ENCODE results near the gene FCHO1. TPM values are rescaled to one million over a fixed set of nuclear protein-coding genes. Genes with fewer than 3 reads are reported as not detected.

Gene FCHO1
- total and polyA plus RNA-seq, 4 donors: 0.69 to 2.8 (median 1.7) TPM

DNA sequence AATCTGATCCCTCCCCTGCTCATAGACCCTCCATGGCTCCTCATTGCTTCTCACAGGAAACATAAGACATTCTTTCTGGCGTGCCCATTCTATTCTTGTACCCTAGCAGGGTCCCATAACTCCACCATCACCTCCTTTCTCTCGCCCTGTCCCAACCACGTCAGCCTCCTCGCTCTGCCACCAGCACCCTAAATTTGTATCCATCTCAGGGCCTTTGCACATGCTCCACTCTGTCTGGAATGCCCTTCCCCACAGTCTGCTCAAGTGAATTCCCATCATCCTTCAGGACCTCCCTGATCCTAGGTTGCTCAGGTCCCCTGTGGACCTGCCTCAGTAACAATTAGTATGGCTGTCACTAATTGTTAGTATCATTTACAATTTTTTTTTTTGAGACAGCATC is 54.1 kb downstream of the FCHO1 start:
- H3K4me1 ChIP-seq (ENCODE audit: control insufficient read depth in 4 of 4, insufficient read depth in 4 of 4, low read length in 3 of 4): no peaks in the 10 kb centered on the region
- H3K36me3 ChIP-seq (ENCODE audit: control insufficient read depth in 4 of 4, insufficient read depth in 3 of 4, low read depth in 1 of 4, low read length in 3 of 4): no peaks in the 10 kb centered on the region
- H3K9ac ChIP-seq (ENCODE audit: low read depth in 1 of 2, low read length in 2 of 2): no peak overlapping the region
- H3K27ac ChIP-seq (ENCODE audit: low read depth in 1 of 2, low read length in 2 of 2): no peak overlapping the region
- no peaks in the 10 kb centered on the region for H3K9me3 ChIP-seq (ENCODE audit: control insufficient read depth in 4 of 4, low read length in 3 of 4)
- TF ChIP-seq HNF4G (IDR thresholded peaks at IDR 0.05) (no peak), RXRA (IDR thresholded peaks at IDR 0.05) (no peak)
- no peak for DNase-seq (ENCODE audit: low spot score)
- H3K27me3 ChIP-seq (ENCODE audit: control insufficient read depth in 4 of 4, insufficient read depth in 4 of 4, low read length in 3 of 4): peaks cover 0 to 3% (median 0%) of the 10 kb centered on the region in 4 donors
- 85% methylated on average over 4 of the region's 4 CpGs for WGBS
- no peak overlapping the region for H3K4me3 ChIP-seq (ENCODE audit: low read depth in 1 of 3, low read length in 3 of 3)

DNA sequence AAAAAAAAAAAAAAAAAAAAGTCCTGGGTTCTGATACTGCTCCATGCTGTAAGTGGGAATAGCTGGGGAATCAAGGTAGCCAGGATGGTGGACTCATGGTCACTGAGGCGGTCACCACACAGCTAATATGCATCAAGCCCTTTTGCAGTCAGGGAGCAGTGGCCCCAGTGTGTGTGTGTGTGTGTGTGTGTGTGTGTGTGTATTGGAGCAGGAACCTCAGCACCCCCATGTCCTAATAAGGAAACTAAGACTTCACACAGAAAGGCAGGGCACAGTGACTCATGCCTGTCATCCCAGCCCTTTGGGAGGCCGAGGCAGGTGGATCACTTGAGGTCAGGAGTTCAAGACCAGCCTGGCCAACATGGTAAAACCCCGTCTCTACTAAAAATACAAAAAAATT is 55.7 kb downstream of the FCHO1 start:
- H3K9ac ChIP-seq (ENCODE audit: low read depth in 1 of 2, low read length in 2 of 2): no peak overlapping the region
- H3K9me3 ChIP-seq (ENCODE audit: control insufficient read depth in 4 of 4, low read length in 3 of 4): no peaks in the 10 kb centered on the region
- TF ChIP-seq RAD21 (IDR thresholded peaks at IDR 0.05) (no peak), TAF1 (conservative IDR thresholded peaks at IDR 0.05) (no peak), JUND (IDR thresholded peaks at IDR 0.05) (no peak), GABPA (IDR thresholded peaks at IDR 0.05 in 1 of 2, conservative IDR thresholded peaks at IDR 0.05 in 1 of 2) (no peak), FOXA2 (IDR thresholded peaks at IDR 0.05) (no peak), YY1 (IDR thresholded peaks at IDR 0.05) (no peak), NR2F2 (IDR thresholded peaks at IDR 0.05) (no peak), HNF4G (IDR thresholded peaks at IDR 0.05) (no peak), FOXA1 (IDR thresholded peaks at IDR 0.05) (no peak), SP1 (IDR thresholded peaks at IDR 0.05) (no peak), HNF4A (conservative IDR thresholded peaks at IDR 0.05) (no peak), RXRA (IDR thresholded peaks at IDR 0.05) (no peak), EGR1 (IDR thresholded peaks at IDR 0.05; ENCODE audit: low read depth in 2 of 2) (no peak)
- TF ChIP-seq, protein P1, sequence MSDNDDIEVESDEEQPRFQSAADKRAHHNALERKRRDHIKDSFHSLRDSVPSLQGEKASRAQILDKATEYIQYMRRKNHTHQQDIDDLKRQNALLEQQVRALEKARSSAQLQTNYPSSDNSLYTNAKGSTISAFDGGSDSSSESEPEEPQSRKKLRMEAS (IDR thresholded peaks at IDR 0.05): no peak
- TF ChIP-seq, protein P2, sequence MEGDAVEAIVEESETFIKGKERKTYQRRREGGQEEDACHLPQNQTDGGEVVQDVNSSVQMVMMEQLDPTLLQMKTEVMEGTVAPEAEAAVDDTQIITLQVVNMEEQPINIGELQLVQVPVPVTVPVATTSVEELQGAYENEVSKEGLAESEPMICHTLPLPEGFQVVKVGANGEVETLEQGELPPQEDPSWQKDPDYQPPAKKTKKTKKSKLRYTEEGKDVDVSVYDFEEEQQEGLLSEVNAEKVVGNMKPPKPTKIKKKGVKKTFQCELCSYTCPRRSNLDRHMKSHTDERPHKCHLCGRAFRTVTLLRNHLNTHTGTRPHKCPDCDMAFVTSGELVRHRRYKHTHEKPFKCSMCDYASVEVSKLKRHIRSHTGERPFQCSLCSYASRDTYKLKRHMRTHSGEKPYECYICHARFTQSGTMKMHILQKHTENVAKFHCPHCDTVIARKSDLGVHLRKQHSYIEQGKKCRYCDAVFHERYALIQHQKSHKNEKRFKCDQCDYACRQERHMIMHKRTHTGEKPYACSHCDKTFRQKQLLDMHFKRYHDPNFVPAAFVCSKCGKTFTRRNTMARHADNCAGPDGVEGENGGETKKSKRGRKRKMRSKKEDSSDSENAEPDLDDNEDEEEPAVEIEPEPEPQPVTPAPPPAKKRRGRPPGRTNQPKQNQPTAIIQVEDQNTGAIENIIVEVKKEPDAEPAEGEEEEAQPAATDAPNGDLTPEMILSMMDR (IDR thresholded peaks at IDR 0.05; ENCODE audit: low read depth, low read length, missing input control): no peak
- TF ChIP-seq, protein P3, sequence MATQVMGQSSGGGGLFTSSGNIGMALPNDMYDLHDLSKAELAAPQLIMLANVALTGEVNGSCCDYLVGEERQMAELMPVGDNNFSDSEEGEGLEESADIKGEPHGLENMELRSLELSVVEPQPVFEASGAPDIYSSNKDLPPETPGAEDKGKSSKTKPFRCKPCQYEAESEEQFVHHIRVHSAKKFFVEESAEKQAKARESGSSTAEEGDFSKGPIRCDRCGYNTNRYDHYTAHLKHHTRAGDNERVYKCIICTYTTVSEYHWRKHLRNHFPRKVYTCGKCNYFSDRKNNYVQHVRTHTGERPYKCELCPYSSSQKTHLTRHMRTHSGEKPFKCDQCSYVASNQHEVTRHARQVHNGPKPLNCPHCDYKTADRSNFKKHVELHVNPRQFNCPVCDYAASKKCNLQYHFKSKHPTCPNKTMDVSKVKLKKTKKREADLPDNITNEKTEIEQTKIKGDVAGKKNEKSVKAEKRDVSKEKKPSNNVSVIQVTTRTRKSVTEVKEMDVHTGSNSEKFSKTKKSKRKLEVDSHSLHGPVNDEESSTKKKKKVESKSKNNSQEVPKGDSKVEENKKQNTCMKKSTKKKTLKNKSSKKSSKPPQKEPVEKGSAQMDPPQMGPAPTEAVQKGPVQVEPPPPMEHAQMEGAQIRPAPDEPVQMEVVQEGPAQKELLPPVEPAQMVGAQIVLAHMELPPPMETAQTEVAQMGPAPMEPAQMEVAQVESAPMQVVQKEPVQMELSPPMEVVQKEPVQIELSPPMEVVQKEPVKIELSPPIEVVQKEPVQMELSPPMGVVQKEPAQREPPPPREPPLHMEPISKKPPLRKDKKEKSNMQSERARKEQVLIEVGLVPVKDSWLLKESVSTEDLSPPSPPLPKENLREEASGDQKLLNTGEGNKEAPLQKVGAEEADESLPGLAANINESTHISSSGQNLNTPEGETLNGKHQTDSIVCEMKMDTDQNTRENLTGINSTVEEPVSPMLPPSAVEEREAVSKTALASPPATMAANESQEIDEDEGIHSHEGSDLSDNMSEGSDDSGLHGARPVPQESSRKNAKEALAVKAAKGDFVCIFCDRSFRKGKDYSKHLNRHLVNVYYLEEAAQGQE (IDR thresholded peaks at IDR 0.05): no peak
- TF ChIP-seq, protein P4, sequence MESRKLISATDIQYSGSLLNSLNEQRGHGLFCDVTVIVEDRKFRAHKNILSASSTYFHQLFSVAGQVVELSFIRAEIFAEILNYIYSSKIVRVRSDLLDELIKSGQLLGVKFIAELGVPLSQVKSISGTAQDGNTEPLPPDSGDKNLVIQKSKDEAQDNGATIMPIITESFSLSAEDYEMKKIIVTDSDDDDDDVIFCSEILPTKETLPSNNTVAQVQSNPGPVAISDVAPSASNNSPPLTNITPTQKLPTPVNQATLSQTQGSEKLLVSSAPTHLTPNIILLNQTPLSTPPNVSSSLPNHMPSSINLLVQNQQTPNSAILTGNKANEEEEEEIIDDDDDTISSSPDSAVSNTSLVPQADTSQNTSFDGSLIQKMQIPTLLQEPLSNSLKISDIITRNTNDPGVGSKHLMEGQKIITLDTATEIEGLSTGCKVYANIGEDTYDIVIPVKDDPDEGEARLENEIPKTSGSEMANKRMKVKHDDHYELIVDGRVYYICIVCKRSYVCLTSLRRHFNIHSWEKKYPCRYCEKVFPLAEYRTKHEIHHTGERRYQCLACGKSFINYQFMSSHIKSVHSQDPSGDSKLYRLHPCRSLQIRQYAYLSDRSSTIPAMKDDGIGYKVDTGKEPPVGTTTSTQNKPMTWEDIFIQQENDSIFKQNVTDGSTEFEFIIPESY (IDR thresholded peaks at IDR 0.05): no peak
- TF ChIP-seq, protein P5, sequence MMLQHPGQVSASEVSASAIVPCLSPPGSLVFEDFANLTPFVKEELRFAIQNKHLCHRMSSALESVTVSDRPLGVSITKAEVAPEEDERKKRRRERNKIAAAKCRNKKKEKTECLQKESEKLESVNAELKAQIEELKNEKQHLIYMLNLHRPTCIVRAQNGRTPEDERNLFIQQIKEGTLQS (IDR thresholded peaks at IDR 0.05): no peak
- DNase-seq (ENCODE audit: low spot score): no peak
- H3K27ac ChIP-seq (ENCODE audit: low read depth in 1 of 2, low read length in 2 of 2): no peak overlapping the region
- no peaks in the 10 kb centered on the region for H3K36me3 ChIP-seq (ENCODE audit: control insufficient read depth in 4 of 4, insufficient read depth in 3 of 4, low read depth in 1 of 4, low read length in 3 of 4)
- 64% methylated on average over 3 of the region's 3 CpGs for whole genome bisulfite sequencing
- no peaks in the 10 kb centered on the region for H3K4me1 ChIP-seq (ENCODE audit: control insufficient read depth in 4 of 4, insufficient read depth in 4 of 4, low read length in 3 of 4)
- H3K4me3 ChIP-seq (ENCODE audit: low read depth in 1 of 3, low read length in 3 of 3): no peak overlapping the region
- peaks cover 0 to 3% (median 0%) of the 10 kb centered on the region in 4 donors for H3K27me3 ChIP-seq (ENCODE audit: control insufficient read depth in 4 of 4, insufficient read depth in 4 of 4, low read length in 3 of 4)
